Stimulated activated effector memory CD8-positive, alpha-beta T cell treated with anti-CD3 and anti-CD28 coated beads, Interleukin-12 subunit alpha, Interleukin-12 subunit beta, amount 100 ng/mL, for 72 hours (primary cell): Measurements from ENCODE around the gene CHCHD6.

Source experiments
- ATAC-seq: fragments of 150-1000 bp; cut with Tn5 transposase; 2 replicates; pipeline ENCODE4 v1.10.0; 2021
- DNase-seq, 2 donors: peaks; one replicate each; pipeline ENCODE4 v3.0.0; 2021 to 2022; ENCODE audit warnings: low spot score in 2 of 2
- H3K27ac Mint-ChIP-seq: one replicate; pipeline ENCODE4 v1.8.0; 2022; ENCODE audit warnings: mild to moderate bottlenecking, mixed read lengths
- H3K36me3 Mint-ChIP-seq: one replicate; pipeline ENCODE4 v1.8.0; 2022; ENCODE audit warnings: mild to moderate bottlenecking, mixed read lengths
- H3K4me1 Mint-ChIP-seq: one replicate; pipeline ENCODE4 v1.8.0; 2022; ENCODE audit warnings: mixed read lengths
- H3K4me3 Mint-ChIP-seq: one replicate; pipeline ENCODE4 v1.8.0; 2022; ENCODE audit warnings: mild to moderate bottlenecking, mixed read lengths
- H3K9me3 Mint-ChIP-seq: one replicate; pipeline ENCODE4 v1.8.0; 2022; ENCODE audit warnings: mixed read lengths

Gene CHCHD6

DNA sequence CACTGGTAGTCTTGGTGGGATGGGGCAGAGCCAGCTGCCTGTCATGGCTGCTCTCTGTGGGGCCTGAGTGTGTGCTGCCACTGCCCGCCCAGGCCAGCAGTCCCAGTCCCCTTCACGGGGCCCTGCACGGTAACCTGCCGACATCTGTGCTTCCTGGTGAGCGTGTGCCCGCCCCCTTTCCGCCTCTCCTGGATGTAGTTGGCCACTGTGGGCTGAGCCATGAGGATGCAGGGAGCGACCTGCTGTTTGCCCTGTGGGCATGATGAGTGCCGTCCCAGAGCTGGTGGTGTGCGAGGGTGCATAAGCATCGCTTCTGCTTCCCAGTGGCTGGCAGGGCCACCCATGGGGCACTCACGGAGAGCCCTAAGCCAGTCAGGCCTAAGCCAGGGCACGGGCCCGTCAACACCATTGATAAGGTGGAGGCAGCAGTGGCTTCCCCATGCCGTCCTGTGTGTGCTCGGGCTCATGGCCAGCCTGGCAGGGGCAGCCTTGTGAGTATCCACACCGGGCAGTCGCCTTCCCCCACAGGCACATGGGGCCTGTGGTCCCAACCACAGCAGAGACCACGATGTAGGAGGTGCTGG is 293.5 kb downstream of the CHCHD6 start:
- H3K27ac Mint-ChIP-seq = peak overlapping the region; percentile 30
- ATAC-seq = no peak
- no peak for DNase-seq
- no peak overlapping the region for H3K4me3 Mint-ChIP-seq
- H3K9me3 Mint-ChIP-seq = no peaks in the 10 kb centered on the region
- H3K4me1 Mint-ChIP-seq = no peaks in the 10 kb centered on the region
- no peaks in the 10 kb centered on the region for H3K36me3 Mint-ChIP-seq

- ATAC-seq = peak; percentile 3
- no peaks in the 10 kb centered on the region for H3K36me3 Mint-ChIP-seq
- no peak overlapping the region for H3K4me3 Mint-ChIP-seq
- DNase-seq = no peak
- H3K4me1 Mint-ChIP-seq = no peaks in the 10 kb centered on the region
- H3K9me3 Mint-ChIP-seq = no peaks in the 10 kb centered on the region
- no peak overlapping the region for H3K27ac Mint-ChIP-seq
These were observed 294.3 kb downstream of the CHCHD6 start for GRCh38 chr3:126998320-126998719.

DNA sequence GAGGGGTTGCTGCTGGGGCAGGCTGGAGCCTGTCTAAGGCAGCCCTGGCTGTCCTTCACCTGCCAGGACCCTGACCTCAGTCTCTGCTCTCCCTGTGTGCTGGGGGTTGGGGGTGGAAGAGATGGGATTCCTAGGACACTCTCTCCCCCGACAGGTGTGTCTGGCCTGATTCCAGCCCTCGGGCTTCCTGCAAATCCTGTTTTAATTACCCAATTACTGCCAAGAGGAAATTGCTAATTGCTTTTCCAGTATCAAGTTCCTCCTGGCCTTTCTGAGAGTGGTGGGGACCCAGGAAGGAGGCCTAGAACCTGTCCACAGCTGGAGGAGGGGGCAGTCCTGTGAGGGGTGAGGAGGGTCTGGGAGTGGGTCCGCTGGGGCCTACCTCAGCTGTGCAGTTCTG is 294.7 kb downstream of the CHCHD6 start:
- Mint-ChIP-seq H3K4me1 (no peaks in the 10 kb centered on the region), H3K27ac (no peak overlapping the region), H3K9me3 (no peaks in the 10 kb centered on the region), H3K36me3 (no peaks in the 10 kb centered on the region), H3K4me3 (no peak overlapping the region)
- ATAC-seq (no peak), DNase-seq (no peak)

- ATAC-seq (no peak), DNase-seq (no peak)
- Mint-ChIP-seq H3K4me3 (no peak overlapping the region), H3K27ac (no peak overlapping the region), H3K36me3 (peaks cover 2% of the 10 kb centered on the region), H3K4me1 (no peaks in the 10 kb centered on the region), H3K9me3 (no peaks in the 10 kb centered on the region)
These were observed 295.3 kb downstream of the CHCHD6 start for GRCh38 chr3:126999383-126999782.

DNA sequence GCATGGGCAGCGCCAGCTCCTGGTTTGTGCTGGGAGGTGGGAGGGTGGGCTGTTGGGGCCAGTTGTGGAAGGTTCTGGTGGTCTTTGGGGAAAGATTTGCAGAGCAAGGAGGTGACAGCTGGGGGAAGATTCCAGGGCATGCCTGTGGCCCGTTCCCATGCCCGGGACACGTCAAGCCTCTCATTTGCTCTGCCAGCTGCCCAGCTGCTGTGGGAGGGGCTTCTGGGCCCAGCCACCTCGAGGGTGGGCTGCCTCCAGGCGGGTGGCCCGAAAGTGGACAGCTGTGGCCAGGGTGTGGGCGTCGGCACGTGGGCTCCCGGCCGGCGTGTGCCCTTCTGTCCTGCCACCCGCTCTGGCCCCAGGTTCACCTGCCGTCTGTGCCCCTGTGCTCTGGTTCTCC is 296.1 kb downstream of the CHCHD6 start:
- H3K36me3 Mint-ChIP-seq = peaks cover 6% of the 10 kb centered on the region
- ATAC-seq = no peak
- H3K9me3 Mint-ChIP-seq = no peaks in the 10 kb centered on the region
- H3K27ac Mint-ChIP-seq = no peak overlapping the region
- no peak overlapping the region for H3K4me3 Mint-ChIP-seq
- H3K4me1 Mint-ChIP-seq = no peaks in the 10 kb centered on the region
- no peak for DNase-seq

GRCh38 chr3:127000761-127001160 is 296.7 kb downstream of the CHCHD6 start:
- ATAC-seq (no peak), DNase-seq (no peak)
- Mint-ChIP-seq H3K4me1 (no peaks in the 10 kb centered on the region), H3K27ac (no peak overlapping the region), H3K4me3 (no peak overlapping the region), H3K9me3 (no peaks in the 10 kb centered on the region), H3K36me3 (peaks cover 6% of the 10 kb centered on the region)

DNA sequence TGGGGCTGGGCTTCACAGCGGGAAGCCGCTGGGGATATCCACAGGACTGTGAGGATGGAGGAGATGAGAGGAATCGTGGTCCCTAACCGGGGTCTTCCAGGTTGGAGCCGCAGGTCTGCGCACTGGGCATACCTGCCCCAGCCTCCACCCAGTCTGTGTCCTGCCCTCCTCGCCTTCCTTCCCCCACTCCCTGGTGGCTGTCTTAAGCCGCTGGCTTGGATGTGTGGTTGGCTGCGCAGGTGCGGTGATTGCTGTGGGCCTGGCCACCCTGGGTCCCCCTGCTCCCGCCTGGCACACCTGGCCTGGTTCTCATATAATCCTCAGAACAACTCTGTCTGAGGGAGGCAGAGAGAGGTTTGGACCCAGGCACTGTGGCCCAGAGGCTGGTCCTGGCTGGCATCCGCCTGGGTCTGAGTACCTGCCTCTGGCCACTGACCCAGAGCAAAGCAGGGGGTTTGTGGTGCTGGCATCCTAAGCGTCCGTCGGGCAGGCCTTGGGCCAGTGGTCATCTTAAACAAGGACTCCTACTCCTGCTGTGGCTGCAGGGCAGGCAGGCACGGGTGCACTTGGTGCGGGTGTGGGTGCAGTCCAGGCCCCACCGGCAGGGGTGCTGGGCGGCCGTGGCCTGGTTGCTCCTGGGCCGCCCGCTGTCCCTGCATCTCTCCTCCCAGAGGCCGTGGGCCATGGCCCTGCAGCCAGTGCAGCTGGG is 297.6 kb downstream of the CHCHD6 start:
- peaks cover 6% of the 10 kb centered on the region for H3K36me3 Mint-ChIP-seq
- H3K4me3 Mint-ChIP-seq = no peak overlapping the region
- H3K27ac Mint-ChIP-seq = no peak overlapping the region
- no peaks in the 10 kb centered on the region for H3K4me1 Mint-ChIP-seq
- ATAC-seq (no peak), DNase-seq (no peak)
- no peaks in the 10 kb centered on the region for H3K9me3 Mint-ChIP-seq

GRCh38 chr3:127002195-127003174 is 298.4 kb downstream of the CHCHD6 start:
- DNase-seq = no peak
- no peak overlapping the region for H3K4me3 Mint-ChIP-seq
- H3K27ac Mint-ChIP-seq = no peak overlapping the region
- H3K9me3 Mint-ChIP-seq = no peaks in the 10 kb centered on the region
- H3K4me1 Mint-ChIP-seq = no peaks in the 10 kb centered on the region
- peak; percentile 4 for ATAC-seq
- peaks cover 6% of the 10 kb centered on the region for H3K36me3 Mint-ChIP-seq

DNA sequence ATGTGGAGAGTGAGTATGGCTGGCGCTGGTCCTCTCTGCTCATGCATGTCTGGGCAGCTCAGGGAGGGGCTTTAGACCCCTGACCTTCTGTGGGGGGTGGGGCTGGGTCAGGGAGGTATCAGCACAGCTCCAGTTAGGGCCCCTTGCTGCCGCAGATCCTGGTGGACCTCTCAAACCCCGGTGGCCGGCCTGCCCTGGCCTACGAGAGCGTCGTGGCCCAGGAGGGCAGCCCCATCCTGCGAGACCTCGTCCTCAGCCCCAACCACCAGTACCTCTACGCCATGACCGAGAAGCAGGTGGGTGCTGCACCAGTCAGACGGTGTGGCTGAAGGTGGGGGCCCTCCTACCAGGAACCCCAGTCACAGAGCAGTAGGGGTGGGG is 299.1 kb downstream of the CHCHD6 start:
- Mint-ChIP-seq H3K27ac (no peak overlapping the region), H3K9me3 (no peaks in the 10 kb centered on the region), H3K4me3 (no peak overlapping the region), H3K4me1 (no peaks in the 10 kb centered on the region), H3K36me3 (peaks cover 6% of the 10 kb centered on the region)
- ATAC-seq (no peak), DNase-seq (no peak)

GRCh38 chr3:127003601-127004280 is 299.7 kb downstream of the CHCHD6 start:
- ATAC-seq (no peak), DNase-seq (no peak)
- Mint-ChIP-seq H3K4me1 (no peaks in the 10 kb centered on the region), H3K4me3 (no peak overlapping the region), H3K27ac (no peak overlapping the region), H3K36me3 (peaks cover 6% of the 10 kb centered on the region), H3K9me3 (no peaks in the 10 kb centered on the region)

DNA sequence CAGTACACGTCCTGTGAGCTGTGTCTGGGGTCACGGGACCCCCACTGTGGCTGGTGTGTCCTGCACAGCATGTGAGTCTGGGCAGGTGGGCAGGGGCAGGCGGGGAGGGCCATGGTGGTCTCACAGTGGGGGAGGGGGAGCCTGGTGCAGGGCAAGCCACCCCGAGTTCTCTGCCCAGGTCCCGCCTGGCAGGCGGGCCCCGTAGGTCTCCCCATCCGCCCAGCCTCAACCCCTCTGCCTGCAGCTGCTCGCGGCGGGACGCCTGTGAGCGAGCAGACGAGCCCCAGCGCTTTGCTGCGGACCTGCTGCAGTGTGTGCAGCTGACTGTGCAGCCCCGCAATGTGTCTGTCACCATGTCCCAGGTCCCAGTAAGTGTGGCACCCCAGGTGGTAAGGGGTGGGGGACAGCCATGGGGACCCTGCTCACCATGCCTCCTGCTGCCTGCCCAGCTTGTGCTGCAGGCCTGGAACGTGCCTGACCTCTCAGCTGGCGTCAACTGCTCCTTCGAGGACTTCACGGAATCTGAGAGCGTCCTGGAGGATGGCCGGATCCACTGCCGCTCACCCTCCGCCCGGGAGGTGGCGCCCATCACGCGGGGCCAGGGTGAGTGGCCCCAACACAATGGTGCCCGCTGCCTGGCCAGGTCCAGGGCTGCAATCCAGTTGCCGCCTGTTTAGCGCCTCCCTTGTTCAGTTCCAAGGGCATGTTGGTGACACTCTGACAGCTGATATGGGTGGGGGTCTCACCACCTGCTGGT is 300.8 kb downstream of the CHCHD6 start:
- DNase-seq (no peak), ATAC-seq (no peak)
- peaks cover 6% of the 10 kb centered on the region for H3K36me3 Mint-ChIP-seq
- H3K9me3 Mint-ChIP-seq = no peaks in the 10 kb centered on the region
- no peak overlapping the region for H3K27ac Mint-ChIP-seq
- no peak overlapping the region for H3K4me3 Mint-ChIP-seq
- H3K4me1 Mint-ChIP-seq = no peaks in the 10 kb centered on the region

DNA sequence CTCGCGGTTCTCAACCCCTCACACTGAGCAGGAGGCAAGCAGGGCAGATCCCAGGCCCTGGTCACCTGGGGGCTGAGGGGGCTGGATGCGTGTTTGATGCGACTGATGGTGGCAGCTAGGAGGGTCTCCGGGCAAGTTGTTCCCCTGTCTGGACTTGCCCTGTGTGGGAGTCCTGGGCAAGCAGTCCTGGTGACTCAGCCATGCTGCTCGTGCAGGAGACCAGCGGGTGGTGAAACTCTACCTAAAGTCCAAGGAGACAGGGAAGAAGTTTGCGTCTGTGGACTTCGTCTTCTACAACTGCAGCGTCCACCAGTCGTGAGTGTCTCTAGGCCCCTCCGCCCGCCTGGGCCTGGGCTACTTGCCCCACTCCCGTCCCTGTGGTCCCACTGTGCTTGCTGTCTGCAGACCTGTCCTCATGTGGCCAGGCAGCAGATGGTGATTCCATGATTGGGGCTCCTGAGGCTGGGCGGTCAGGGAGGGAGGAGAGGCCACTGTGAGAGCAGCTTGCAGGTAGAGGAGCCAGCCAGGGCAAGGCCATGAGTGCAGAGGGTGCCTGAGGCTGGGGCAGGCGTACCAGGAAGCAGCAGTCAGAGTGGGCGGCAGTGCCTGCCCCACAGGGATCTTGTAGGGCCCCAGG is 301.9 kb downstream of the CHCHD6 start:
- Mint-ChIP-seq H3K9me3 (no peaks in the 10 kb centered on the region), H3K4me3 (no peak overlapping the region), H3K36me3 (peaks cover 6% of the 10 kb centered on the region), H3K27ac (no peak overlapping the region), H3K4me1 (no peaks in the 10 kb centered on the region)
- DNase-seq (no peak), ATAC-seq (no peak)

- Mint-ChIP-seq H3K36me3 (peaks cover 6% of the 10 kb centered on the region), H3K4me1 (no peaks in the 10 kb centered on the region), H3K4me3 (no peak overlapping the region), H3K27ac (no peak overlapping the region), H3K9me3 (no peaks in the 10 kb centered on the region)
- ATAC-seq = no peak
- no peak for DNase-seq
These were observed 302.9 kb downstream of the CHCHD6 start for GRCh38 chr3:127006781-127007436.

DNA sequence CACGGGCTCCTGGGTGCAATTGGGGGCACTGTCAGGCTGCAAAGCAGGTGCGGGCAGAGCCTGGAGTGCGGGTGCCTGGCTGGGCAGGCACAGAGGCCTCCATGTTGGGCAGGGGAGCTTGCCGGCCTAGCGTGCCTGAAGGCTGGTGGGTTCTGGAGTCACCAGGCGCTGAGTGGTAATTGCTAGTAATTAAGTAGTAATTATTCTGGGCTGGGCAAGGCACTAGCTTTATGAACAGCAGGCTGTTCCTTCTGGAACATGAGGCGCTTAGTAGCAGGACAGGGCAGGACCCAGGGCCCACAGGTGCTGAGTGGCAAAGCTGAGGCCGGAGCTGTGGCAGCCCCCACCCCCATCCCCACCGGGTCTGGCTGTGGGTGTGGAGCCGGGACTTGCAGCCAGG is 304.2 kb downstream of the CHCHD6 start:
- Mint-ChIP-seq H3K27ac (no peak overlapping the region), H3K36me3 (peaks cover 6% of the 10 kb centered on the region), H3K4me3 (no peak overlapping the region), H3K9me3 (no peaks in the 10 kb centered on the region), H3K4me1 (no peaks in the 10 kb centered on the region)
- no peak for ATAC-seq
- DNase-seq = no peak
